ENCODE data around the gene SF3A2. TPM values are rescaled to one million over a fixed set of nuclear protein-coding genes. Genes with fewer than 3 reads are reported as not detected.

Gene SF3A2
- total RNA-seq, 4 donors from 2014 or later: 23.9 to 29.2 (median 26.5) TPM

- in situ Hi-C loops (cut with MboI; ENCODE audit: low sequenced_read_pairs in 4 of 4): loop anchor here in 1 of 4 donors (5.0 kb wide), 1 partner anchor 67 kb away; no protein-coding TSS in a partner anchor
- ATAC-seq: no peak
Observed at GRCh38 chr19:2223959-2224358, 12.7 kb upstream of the SF3A2 start.

GRCh38 chr19:2224754-2225349 lies 11.8 kb upstream of the SF3A2 start:
- intact Hi-C loops (cut with DNase I; ENCODE audit: low total_unique reads) (no loop called here), in situ Hi-C loops (cut with MboI; ENCODE audit: low sequenced_read_pairs in 4 of 4) (loop anchor here in 1 of 4 donors (5.0 kb wide), 1 partner anchor 68 kb away; no protein-coding TSS in a partner anchor)
- H3K27me3 ChIP-seq: no peaks in the 10 kb centered on the region
- no peak overlapping the region for H3K4me3 ChIP-seq
- no peaks in the 10 kb centered on the region for H3K9me3 ChIP-seq
- ATAC-seq: no peak
- DNase-seq: no peak
- no peak for TF ChIP-seq POLR2A (IDR thresholded peaks at IDR 0.05)
- no peak for TF ChIP-seq CTCF (IDR thresholded peaks at IDR 0.05 in 4 of 5, conservative IDR thresholded peaks at IDR 0.05 in 1 of 5)
- peaks cover 0 to 68% of the 10 kb centered on the region in 2 donors for H3K36me3 ChIP-seq
- peaks cover 0 to 11% of the 10 kb centered on the region in 2 donors for H3K4me1 ChIP-seq
- H3K27ac ChIP-seq: no peak overlapping the region

More at GRCh38 chr19:2223959-2224358, 12.7 kb upstream of the SF3A2 start:
- no peak overlapping the region for H3K27ac ChIP-seq
- peaks cover 0 to 66% of the 10 kb centered on the region in 2 donors for H3K36me3 ChIP-seq
- H3K4me3 ChIP-seq: no peak overlapping the region
- no peaks in the 10 kb centered on the region for H3K9me3 ChIP-seq
- no peak for TF ChIP-seq CTCF (IDR thresholded peaks at IDR 0.05 in 4 of 5, conservative IDR thresholded peaks at IDR 0.05 in 1 of 5)
- TF ChIP-seq POLR2A (IDR thresholded peaks at IDR 0.05): no peak
- intact Hi-C loops (cut with DNase I; ENCODE audit: low total_unique reads): no loop called here
- no peaks in the 10 kb centered on the region for H3K27me3 ChIP-seq
- H3K4me1 ChIP-seq: peaks cover 0 to 7% of the 10 kb centered on the region in 2 donors
- DNase-seq: no peak

- Histone ChIP-seq H3K4me1 (peaks cover 3 to 14% of the 10 kb centered on the region in 2 donors), H3K9me3 (no peaks in the 10 kb centered on the region), H3K27ac (no peak overlapping the region), H3K36me3 (peaks cover 0 to 69% of the 10 kb centered on the region in 2 donors), H3K4me3 (no peak overlapping the region), H3K27me3 (no peaks in the 10 kb centered on the region)
- no peak for TF ChIP-seq POLR2A (IDR thresholded peaks at IDR 0.05)
- no peak for TF ChIP-seq CTCF (IDR thresholded peaks at IDR 0.05 in 4 of 5, conservative IDR thresholded peaks at IDR 0.05 in 1 of 5)
- DNase-seq (no peak), ATAC-seq (no peak)
- in situ Hi-C loops (cut with MboI; ENCODE audit: low sequenced_read_pairs in 4 of 4) (no loop called here), intact Hi-C loops (cut with DNase I; ENCODE audit: low total_unique reads) (no loop called here)
Observed at GRCh38 chr19:2225415-2226050, 11.1 kb upstream of the SF3A2 start.

GRCh38 chr19:2226051-2226839 lies 10.4 kb upstream of the SF3A2 start:
- in situ Hi-C loops (cut with MboI; ENCODE audit: low sequenced_read_pairs in 4 of 4): no loop called here
- H3K36me3 ChIP-seq: peaks cover 0 to 62% of the 10 kb centered on the region in 2 donors
- peaks cover 10 to 21% of the 10 kb centered on the region in 2 donors for H3K4me1 ChIP-seq
- intact Hi-C loops (cut with DNase I; ENCODE audit: low total_unique reads): no loop called here
- ATAC-seq (no peak), DNase-seq (no peak)
- no peak overlapping the region for H3K27ac ChIP-seq
- H3K4me3 ChIP-seq: no peak overlapping the region
- no peaks in the 10 kb centered on the region for H3K27me3 ChIP-seq
- TF ChIP-seq POLR2A (IDR thresholded peaks at IDR 0.05): no peak
- no peaks in the 10 kb centered on the region for H3K9me3 ChIP-seq

Data from gastrocnemius medialis (tissue), 4 donors.